NCI-H1417 treated with DMSO at 0.1 percent for 48 hours (cell line): ENCODE measurements around the gene GJC1.
"Not testable (repeated sequence)": the region's sequence is repeated elsewhere in the genome, so short reads cannot be mapped to it uniquely, and the experiment has no call there.

Experiments
- DNase-seq: peaks from one replicate; lab custom pipeline; 2025; lab: John Stamatoyannopoulos, UW

Gene GJC1

DNA sequence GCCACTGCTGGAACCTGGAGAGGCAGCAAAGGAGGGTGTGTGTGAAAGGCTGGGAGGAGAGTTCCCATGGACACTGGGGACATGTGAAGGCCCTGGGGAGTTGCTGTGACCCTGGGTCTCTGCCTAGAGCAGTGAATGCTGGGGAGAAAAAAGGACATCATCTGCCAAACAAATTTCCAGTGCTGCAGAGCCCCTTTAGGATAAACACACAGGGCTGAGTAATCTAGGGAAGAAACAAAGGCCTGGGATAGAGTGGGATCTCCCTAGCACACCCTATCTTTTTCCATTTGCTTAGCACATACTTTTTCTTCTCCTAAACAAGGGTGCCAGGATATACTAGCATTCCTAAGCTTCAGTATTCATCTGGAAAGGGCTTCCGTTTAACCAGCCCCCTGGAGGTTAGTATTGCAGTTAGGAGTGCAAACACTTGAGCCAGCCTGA, 14.3 kb upstream of the GJC1 start:
- DNase-seq, result no peak

DNA sequence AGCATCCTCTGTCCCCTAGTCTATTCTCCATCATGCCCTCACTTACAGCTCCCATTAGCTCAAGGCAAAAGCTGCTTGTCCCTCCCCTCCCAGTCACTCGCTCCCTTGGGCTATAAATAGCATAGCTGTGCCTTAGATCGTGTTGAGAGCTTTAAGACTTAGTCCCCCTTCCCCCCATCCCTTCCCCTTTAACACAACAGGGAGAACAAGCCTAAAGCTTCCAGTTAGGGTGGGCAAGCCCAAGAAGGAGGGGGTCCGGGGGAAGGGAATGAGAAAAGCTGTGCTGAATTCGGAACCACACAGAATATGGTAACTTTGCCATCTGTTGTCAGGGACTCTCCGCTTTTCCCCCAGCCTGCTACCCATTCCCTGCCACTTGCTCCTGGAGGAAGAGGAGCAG, 12.7 kb upstream of the GJC1 start:
- no peak for DNase-seq

DNA sequence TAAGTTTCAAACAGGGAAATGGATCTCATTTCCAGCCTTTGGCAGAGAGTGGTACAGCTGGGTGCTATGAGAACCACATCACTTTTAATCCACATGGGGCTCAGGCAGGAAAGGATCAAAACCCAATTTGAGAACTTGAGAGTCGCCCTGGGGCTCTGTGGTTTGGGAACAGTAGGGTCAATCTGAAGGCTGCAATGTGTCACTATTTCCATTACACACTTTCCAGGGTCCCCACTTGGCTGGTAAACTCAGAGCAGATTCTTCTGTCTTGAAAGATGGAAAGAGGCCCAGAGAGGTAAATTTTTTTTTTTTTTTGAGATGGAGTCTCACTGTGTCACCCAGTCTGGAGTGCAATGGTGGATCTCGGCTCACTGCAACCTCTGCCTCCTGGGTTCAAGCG, 10.8 kb upstream of the GJC1 start:
- no peak for DNase-seq

DNA sequence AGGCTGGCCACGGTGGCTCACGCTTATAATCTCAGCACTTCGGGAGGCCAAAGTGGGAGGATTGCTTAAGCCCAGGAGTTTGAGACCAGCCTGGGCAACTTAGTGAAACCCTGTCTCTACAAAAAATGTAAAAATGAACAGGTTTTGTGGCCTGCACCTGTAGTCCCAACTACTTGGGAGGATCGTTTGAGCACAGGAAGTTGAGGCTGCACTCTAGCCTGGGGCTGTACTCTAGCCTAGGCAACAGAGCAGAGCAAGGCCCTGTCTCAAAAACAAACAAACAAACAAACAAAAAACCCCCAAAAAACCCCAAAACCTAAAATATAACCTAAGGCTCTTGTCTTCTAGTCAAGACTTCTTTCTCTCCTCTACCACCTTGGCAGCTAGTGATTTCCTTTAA, 10.2 kb upstream of the GJC1 start:
- no peak for DNase-seq

DNA sequence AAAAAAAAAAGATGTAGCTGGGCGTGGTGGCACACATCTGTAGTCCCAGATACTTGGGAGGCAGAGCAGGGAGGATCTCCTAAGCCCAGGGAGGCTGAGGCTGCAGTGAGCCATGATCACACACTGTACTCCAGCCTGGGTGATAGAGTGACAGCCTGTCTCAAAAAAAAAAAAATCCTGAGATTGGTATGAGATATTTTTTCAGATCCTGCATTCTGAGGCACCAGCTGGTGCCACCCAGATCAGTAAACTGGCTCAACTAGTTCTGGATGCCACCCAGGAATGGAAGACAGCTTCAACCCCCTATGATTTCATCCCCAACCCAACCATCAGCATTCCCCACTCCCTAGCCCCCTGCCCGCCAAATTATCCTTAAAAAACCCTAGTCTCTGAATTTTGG, 7.1 kb upstream of the GJC1 start:
- no peak for DNase-seq

DNA sequence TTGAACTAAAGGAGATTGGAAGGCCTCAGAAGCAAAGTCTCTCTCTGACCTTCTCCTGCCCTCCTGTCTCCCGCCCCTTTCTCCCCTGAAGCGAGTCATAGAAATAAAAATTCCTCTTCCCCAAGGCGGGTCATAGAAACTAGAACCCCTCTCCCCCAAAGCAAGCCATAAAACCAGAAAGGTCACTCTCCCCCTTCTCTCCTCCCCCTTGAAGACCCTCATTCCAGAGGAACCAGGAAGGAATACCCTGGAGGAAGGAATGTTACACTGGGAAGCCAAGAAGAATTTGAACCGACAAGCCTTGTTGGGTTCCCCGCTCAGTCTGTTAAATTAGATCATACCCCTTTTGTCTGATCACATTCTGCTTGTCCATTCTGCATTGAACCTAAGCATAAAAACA, 2.7 kb upstream of the GJC1 start:
- DNase-seq, result no peak

DNA sequence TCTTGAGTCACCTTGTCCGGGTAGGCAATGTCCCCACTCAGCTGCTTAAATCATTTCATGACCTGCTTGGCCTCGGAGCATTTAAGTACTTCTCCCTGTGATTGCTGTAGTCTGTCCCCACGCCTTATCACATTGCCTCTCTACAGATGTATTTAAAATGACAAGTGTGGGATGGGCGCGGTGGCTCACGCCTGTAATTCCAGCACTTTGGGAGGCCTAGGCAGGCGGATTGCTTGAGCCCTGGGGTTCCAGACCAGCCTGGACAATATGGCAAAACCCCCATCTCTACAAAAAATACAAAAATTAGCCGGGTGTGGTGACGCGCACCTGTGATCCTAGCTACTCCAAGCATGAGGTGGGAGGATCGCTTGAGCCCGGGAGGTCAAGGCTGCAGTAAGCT, 1.3 kb upstream of the GJC1 start:
- DNase-seq, result no peak

DNA sequence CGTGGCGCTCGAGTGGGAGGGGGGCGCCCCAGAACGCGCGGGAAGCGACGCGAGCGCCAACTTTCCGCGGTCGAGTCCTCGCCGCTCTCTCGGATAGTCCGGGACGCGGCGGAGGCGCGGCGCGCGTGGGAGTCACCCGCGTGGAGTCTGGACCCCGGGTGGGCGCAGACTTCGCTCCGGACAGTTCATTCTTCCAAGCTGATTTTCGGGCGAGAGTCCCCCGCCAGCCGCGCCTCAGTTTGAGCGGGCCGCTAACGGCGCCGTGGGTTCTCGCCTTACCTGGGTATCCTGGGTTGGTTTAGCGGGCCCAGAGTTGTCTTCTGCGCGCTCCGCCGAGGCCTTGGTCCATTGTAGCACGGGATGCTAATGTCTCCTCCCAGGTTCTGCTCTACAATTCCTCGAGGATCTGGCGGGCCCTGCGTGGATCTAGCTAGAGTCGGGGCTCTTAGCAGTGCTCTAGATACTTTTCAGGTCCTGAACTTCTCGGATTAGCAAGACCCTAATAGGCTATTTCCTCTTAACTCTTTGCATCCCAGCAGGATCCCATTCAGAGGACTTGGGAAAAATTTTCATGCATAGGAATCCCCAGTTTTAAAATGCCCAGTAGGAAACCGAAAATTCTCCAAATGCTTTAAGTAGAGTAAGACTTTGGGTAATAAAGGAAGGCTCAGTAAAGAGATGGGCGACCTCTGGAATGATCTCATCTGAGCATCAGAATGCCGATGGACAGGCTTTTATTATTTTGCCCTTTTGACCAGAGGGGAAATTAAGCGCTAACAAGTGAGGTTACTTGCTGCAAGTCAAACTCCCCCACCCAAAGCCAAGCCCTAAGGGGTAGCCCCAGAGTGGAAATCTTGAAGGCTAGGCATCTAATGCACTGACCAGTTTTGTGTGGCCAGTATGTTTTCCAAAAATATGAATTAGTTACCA, 537 bp upstream of the GJC1 start:
- DNase-seq, result no peak

DNA sequence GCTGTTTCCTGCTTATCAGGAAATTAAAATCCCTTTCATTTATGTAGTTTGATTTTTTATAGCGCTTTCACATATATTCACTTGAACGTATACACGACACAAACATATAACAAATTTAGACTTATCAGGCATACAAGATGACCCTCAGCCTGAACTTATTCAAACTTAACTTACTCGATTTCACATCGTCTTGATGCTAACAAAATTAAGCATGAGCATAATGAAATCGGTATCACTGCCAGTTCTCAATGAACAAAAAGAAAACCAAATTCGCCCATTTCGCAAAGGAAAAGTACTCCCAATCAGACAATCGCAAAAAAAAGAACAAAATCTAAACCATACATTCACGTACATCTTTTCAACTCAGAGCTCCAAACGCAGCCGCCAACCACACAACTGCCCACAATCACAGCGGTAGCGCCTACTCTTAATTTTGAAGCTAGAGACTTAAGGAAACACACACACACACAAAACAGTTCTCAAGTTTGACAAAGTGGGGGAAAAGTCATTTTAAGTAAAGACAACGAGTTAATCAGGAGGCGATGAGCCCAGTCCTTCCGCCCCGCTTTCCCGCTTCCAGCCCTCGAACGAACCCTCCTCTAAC, 1.1 kb downstream of the GJC1 start:
- DNase-seq, result no peak

DNA sequence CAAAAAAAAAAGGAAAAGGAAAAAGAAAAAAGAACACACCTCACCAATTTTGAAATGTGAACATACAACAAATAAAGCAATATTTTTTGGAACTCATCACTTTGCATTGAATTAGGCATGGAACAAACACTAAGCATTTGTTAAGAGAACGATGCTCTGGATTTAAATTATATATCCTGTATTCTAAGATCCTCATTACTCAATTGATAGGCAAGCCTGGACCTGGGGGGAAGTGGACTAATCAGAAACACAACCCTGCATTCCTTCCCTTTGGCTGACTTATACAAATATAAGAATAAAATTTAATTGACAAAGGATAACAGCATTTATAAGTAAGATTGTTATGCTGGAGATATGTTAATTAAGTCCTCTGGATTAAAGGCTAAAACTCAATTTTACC, 2.2 kb downstream of the GJC1 start:
- DNase-seq, result no peak

DNA sequence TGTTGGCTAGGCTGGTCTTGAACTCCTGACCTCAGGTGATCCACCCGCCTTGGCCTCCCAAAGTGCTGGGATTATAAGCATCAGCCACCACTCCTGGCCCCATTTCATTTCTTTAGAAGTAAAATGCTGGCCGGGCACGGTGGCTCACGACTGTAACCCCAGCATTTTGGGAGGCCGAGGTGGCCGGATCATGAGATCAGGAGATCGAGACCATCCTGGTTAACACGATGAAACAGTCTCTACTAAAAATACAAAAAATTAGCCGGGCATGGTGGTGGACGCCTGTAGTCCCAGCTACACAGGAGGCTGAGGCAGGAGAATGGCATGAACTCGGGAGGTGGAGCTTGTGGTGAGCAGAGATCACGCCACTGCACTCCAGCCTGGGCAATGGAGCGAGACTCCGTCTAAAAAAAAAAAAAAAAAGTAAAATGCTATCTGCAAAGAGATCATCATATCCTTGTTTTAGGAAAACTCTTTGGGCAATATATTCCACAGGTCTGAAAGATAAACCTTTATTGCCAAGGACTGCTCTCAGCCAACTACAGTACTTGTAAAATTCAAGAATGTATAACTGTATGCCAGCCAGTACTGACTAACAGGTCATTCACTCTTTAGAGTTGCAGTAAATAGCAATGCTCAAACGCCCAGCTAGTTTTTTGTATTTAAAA, 3.8 kb downstream of the GJC1 start:
- no peak for DNase-seq

DNA sequence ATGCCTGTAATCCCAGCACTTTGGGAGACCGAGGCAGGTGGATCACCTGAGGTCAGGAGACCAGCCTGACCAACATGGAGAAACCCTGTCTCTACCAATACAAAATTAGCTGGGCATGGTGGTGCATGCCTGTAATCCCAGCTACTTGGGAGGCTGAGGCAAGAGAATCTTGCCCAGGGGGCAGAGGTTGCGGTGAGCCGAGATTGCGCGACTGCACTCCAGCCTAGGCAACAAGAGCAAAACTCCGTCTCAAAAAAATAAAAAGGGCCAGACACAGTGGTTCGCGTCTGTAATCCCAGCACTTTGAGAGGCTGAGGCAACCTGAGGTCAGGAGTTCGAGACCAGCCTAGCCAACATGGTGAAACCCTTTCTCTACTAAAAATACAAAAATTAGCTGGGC, 4.9 kb downstream of the GJC1 start:
- not testable (repeated sequence) for DNase-seq

DNA sequence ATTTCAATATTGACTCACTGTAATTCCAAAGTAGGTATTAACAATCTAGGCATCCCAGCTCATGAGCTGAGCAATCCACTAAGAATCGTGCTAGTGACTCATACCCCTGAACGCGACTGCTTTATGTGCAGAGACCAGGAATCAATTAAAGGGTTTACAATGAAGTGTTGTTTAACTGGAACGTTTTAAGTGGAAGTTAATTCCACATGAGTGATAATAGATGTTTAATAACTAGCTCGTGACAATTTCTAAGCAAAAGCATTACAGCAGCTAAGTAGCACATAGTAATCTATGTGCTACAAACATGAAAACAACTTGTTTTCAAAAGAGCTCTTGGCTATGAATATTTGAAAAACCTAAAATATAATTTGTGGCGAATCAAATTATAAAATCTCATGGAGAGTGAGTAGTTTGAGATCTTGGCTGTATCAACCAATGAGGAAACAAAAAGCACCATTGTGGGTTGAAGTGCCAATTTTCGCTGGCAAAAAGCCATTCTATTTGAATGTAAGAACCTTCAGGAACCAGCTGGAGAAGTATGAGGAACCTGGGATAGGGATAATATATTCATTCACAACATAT, 9.4 kb downstream of the GJC1 start:
- DNase-seq, result peak; percentile 96

DNA sequence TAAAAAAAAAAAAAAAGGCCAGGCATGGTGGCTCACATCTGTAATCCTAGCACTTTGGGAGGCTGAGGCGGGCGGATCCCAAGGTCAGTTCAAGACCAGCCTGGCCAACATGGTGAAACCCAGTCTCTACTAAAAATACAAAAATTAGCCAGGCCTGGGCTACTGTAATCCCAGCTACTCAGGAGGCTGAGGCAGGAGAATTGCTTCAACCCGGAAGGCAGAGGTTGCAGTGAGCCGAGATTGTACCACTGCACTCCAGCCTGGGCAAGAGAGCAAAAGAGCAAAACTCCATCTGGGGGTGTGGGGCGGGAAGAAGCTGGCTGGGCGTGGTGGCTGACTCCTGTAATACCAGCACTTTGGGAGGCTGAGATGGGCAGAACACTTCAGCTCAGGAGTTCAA, 11.6 kb downstream of the GJC1 start:
- DNase-seq, result not testable (repeated sequence)

DNA sequence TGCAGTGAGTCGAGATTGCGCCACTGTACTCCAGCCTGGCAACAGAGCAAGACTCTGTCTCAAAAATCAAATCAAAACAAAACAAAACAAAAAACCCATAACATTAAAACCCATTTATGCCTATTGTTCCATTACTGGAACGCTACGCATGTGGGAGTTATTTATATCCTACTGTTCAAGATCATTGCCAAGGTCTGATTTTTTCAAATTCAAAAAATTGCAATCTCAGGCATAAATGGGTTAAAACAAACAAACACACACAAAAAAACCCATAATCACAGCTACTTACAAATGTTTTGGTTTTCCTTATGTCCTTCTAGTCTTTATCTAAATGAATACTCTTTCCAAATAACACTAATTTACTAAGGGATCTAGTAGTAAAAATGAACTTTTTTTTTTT, 17.8 kb downstream of the GJC1 start:
- no peak for DNase-seq

DNA sequence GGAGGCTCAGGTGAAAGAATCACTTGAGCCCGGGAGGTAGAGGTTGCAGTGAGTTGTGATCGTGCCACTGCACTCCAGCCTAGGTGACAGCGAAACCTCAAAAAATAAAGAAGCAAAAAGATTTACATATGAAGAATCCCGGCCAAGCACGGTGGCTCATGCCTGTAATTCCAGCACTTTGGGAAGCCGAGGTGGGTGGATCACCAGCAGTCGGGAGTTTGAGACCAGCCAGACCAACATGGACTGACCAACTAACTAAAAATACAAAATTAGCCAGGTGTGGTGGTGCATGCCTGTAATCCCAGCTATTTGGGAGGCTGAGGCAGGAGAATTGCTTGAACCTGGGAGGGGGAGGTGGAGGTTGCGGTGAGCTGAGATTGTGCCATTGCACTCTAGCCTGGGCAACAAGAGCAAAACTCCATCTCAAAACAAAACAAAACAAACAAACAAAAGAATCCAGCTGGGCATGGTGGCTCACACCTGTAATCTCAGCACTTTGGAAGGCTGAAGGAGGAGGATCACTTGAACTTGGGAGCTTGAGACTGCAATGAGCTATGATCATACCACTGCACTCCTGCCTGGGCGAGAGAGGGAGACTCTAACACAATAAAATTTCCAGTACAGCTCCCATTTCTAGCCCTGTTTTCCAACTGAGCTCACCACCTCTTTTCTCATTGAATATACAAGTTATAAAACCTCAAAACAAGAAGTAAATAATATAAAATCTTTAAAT, 21.3 kb downstream of the GJC1 start:
- not testable (repeated sequence) for DNase-seq

DNA sequence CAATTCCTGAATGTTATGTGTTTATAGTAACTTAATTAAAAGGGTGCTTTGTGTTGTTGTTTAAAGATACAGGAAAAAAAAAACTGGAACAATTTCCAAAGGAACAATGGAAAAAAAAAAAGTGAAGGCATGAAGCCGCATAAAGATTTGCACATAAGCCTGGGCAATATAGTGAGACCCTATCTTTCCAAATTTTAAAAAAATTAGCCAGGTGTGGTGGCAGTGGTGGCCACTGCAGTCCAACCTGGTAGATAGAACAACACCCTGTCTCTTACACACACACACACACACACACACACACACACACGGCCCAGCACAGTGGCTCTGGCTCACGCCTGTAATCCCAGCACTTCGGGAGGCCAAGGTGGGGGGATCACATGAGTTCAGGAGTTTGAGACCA, 21.9 kb downstream of the GJC1 start:
- DNase-seq, result no peak

DNA sequence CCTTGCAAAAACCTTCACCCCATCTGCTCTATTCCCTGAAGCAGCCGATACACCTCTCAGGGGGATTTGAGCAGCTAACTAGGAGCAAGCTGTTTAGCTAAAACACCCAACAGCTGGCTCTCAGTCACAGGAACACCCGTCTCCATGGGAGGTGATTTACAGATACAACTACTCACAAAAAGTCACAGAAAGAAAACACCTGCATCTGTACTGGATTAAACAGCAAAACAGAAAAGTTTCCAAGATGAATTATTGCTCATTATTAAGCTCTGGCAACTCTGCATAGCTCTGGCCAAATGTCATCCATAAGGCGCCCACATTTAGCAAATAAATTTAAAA, 22.3 kb downstream of the GJC1 start:
- no peak for DNase-seq

DNA sequence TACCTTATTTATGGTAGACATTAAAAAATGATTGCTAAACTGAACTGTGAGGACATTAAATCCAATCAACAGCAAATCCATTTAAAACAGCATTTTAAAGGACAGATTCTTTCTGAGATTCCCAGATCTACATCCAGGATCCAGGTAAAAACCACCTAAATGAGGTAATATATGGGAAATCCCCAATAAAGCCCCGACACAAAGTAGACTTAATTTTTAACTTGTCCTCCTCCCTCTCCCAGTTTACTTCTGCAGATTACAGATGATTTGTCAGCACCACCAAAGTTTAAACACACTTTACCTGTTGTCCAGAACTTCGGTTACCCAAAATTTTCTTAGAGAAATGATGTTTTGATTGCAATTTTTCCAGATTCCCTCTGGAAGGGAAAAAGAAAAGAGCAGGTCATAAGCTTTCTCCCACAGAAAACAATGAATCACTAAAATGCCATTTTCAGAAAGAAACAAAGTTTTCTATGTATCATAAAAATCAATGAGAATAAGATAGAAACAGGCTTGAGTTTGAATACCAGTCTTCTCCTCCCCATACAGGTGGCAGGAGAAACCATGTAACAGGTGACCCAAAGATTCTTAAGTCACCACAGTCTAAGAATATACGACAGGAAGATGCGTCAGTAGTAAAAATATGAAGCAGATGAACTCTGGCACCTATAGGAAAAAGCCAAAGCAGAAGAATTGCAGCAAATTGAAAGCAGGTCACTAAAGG, 22.8 kb downstream of the GJC1 start:
- DNase-seq, result no peak

DNA sequence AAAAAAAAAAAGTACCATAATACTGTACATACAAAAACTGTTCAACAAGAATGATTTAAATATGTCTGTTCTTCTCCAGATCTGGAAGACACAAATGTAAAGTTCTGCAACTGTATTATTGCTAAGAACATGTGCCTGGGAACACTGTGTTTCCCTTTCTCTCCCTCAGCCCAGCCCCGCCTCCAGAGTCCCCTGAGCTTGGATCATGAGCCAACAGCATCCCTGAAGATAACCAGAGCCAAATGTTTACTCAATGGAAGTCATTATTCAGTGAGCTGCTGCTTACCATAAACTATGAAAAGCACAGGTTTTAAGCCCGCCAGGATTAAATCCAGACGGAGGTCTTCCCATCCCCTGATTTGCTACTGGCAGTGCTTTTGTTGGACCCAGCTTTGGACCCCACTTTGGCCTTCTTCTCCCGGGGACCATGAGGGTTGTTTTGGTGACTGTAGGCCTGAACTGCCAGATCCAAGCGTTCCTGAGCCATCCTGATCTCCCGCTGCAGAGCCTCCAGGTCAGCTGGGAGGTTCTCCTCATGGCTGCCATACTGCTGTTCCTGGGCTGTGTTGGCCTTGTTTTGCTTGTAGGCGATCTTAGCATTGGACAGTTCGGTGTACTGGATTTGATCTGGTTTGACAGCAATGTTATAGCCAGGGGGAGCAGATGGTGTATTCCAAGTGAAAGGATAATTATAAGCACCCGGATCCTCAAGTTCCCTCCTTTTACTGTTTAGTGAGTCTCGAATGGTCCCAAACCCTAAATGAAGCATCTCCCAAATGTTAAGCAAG, 25.6 kb downstream of the GJC1 start:
- no peak for DNase-seq

DNA sequence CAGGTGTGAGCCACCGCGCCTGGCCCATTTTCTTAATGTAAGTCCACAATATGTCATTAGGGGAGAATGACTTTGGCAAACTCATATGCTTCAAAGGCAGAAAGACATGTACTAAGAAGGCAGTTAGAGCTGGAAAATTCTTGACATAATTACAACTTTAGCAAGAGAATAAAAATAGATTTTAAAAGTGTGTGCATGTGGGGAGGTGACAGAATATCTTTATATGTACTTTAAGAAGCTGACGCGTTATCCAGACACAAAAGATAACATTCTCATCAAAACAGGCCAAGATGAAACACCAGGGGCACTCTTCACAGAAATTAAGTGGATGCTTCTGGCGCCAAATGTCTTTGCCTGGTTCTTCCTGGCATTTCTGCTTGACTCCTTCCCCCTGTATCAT, 28.2 kb downstream of the GJC1 start:
- no peak for DNase-seq
